HG02943 (cell line): ENCODE results near the gene TAS2R60.

Experiments used
- ATAC-seq: cut with Tn5 transposase; IDR thresholded peaks from one replicate; pipeline ENCODE4 v1.9.1; 2021; ENCODE audit warnings: mild to moderate bottlenecking, low read depth, moderate library complexity; ENCODE audit not compliant: unreplicated experiment

TAS2R60 gene

DNA sequence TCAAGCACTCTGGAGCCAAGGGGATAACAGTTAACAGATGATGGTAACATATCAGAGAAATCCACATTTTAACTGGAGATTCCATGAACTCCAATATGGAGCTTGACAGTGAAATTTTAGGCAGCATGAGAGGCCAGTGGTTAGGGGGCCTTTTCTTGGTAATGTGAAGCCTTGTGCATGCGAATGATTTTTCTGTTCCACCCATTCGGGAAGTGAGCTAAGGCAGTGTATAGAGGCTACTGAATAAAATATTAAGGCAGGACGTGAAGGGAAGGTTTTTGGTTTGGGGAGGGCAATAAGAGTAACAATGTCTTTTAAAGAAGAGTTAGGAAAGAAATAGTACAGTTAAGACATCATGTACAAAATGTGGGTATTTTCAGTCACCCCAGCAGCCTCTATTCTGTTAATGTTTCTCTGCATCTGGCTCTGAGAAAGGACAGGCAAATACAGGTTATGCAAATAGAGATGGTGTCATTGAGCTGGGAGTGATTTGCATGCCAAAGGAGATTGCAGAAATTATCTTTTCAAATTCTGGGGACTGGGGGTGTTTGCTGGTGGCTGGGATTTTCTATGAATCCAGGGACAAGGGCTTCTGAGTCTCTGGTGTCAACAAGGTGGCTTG, 6.8 kb upstream of the TAS2R60 start:
- peak; percentile 84 for ATAC-seq

DNA sequence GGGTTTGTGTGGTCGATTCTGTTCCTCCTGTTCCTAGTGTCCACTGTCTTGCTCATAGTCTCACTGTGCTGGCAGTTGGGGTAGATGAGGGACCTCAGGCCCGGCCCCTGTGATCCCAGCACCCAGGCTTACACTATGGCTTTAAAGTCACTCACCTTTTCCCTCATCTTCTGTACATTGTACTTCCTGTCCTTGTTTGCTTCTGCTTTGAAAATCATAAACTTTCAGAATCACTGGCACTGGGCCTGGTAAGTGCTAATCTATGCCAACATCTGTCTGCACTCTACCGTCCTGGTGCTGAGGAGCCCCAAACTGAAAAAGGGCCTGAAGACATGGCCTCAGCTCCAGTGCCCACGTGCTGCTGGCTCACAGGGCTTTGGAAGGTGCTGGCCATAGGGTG, 5.7 kb upstream of the TAS2R60 start:
- no peak for ATAC-seq

DNA sequence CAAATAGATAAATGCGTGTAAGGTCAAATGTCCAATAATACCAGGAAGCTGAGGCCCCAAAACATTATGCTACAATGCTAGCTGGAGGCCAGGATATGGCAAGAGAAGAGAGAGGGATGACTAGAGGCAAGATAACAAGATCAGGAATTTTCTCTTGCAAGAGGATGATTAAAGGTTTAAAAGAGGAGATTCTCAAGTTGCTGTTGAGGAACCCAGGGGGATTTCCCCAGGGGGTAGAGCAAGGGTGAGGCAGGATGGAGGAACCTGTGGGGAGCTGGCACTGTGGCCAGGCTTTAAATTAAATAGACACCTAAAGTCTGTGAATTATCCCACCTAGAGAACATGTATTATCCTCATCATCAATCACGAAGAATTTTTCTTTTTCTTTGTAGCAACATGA, 3.4 kb upstream of the TAS2R60 start:
- ATAC-seq = no peak

DNA sequence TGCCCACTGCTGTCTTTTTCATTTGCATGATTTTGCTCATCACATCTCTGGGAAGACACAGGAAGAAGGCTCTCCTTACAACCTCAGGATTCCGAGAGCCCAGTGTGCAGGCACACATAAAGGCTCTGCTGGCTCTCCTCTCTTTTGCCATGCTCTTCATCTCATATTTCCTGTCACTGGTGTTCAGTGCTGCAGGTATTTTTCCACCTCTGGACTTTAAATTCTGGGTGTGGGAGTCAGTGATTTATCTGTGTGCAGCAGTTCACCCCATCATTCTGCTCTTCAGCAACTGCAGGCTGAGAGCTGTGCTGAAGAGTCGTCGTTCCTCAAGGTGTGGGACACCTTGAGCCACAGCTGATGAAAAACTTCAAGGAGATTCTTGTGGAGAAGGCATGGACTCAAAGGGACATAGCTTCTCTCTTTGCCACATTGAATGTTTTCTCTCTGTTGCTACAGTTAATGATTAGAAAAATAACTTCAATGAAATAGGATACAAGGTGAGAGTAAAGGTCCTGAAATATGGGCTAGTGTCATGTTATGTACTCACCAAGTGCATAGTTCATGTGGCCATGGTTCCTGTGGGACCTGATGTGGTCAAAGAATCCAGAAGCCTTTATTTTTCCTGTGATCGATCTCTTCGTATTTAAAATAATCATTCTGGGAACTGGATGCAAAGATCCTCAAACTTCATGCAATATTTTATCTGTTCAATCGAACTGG, 970 bp downstream of the TAS2R60 start:
- ATAC-seq = no peak

DNA sequence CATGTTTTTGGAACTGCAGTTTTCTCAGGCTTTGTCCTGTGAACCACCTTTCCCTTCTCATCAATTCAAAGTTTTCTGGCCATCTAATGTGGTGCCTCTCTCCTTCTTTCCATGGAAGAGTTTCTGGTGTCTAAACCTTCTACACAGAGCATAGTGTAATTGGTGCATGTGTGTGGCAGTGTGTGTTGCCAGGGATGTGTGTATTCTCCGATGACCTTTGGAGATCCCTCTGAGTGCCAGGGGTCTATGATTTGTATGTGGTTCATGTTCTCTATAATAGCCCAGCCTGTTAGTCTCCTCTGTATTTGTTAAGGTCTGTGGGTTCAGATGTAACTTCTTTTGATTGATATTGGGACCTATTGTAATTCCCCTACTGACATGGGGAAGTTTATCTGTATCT, 1.5 kb downstream of the TAS2R60 start:
- ATAC-seq = no peak

DNA sequence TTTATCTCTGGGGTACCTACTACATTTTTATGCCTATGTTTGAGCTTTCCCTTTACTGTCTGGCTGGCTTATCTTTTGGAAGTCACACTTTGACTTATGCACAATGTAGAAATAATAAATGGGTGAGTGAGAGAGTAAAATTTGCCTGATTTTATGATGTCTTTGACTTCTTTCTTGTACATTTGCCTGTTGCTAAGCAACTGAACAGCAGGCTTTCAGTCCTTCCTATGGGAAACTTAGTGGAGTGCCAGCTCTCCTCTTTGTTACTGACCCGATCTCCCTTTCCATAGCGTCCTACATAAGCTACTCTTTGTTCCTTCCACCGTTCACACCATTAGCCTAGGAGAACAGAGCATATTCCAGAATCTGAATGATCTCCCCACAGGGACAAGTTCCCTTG, 4.2 kb downstream of the TAS2R60 start:
- no peak for ATAC-seq

DNA sequence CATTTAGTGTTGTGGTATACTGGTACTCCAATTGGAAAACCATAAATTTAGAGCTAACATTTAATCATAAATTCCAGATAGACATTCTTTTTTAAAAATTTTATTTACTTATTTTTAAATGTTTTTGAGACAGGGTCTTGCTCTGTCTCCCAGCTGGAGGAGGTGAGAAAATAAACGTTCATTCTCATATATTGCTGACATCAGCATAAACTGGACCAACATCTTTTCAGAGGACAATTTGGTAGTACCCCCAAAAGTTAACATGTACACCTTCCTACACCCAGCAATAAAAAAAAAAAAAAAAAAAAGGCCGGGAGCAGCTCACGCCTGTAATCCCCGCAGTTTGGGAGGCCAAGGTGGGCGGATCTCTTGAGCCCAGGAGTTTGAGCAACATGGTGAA, 5.2 kb downstream of the TAS2R60 start:
- no peak for ATAC-seq

DNA sequence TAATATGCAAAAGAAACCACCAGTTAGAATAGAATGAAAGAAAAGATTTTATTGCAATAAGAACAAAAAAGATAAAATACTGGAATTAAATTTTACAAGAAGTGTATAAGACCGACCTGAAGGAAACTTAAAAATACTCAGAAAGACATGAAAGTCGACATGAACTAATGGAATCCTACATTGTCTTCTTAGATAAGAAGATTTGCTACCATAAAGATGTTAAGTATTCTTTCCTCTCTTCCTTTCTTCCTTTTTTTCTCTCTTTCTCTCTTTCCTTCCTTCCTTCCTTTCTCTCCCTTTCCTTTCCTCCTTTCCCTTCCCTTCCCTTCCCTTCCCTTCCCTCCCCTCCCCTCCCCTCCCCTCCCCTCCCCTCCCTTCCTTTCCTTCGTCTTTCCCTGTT, 6.5 kb downstream of the TAS2R60 start:
- no peak for ATAC-seq

DNA sequence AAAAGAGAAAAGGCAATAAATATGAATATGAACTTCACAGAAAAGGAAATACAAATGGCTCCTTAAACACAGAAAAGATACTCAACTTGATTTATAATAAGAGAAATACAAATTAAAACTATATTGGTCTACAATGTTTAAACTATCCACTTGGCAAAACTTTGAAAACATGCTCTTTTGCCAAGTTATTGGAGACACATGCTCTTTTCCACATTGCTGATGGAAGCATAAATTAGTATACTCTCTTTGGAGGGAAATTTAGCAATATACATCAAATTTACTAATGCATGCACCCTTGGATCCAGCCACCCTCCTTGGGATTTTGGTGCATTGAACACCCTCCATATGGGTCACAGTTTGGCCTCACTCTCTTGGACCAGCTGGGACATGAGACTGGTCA, 7.9 kb downstream of the TAS2R60 start:
- no peak for ATAC-seq

DNA sequence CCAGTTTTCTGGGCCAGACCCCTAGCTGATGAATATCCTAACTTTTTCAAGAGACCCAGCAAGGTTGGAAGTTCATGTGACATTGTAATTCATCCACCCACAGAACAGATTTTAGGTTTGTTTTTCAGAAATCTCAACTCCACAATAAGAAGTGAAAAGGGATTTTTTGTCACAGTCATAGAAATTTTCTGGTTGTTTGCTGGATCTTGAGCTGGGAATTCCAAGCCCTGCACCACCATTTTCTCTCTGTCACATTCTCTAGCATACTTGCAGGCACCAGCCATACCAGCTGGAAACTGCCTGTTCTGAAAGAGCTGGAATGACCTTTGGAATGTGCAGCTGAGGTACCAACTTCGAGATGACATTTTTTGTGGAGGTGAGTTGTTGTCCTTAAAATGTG, 8.5 kb downstream of the TAS2R60 start:
- ATAC-seq = no peak

DNA sequence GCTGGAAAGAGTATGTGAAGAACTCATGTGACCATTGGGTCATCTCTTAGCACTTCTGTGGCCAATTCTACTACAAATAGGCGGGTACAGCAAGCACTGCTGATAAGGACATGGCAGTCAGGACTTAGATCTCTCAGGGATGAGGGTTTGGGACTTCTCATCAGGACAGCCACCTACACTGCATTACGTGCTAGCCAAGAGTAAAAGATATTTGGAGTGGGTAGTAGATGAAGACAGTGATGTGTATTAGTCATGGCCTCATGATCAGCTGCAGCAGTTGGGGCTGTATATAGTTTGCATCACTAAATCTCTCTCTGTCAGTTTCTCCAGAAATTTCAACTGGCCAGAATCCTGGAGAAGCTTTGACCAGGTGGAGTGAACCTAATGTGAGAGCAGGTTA, 9.2 kb downstream of the TAS2R60 start:
- no peak for ATAC-seq

DNA sequence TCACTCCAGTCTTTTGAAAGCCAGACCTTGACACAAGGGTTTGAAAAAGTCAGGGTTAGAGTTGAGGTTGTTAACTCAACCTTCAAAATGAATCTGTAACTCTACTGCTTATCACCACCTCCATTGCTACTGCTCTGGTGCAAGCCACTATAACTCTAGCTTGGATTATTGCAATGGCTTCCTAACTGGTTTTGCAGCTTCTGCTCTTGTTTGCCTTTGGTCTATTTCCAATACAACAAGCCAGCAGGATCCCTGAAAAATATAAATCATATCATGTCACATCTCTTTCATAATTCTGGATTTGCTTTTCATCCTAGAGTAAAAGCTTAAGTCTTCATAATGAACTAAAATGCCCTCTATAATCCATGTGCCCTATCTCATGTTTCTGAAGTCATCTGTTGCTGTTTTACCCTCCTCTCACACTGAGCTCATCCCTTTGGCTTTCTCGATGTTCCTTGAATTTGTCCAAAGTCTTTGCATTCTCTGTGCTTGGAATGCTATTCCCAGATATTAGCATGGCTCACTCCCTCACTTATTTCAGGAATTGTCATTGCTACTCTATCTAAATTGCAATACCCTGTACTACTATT, 10.9 kb downstream of the TAS2R60 start:
- ATAC-seq = no peak

DNA sequence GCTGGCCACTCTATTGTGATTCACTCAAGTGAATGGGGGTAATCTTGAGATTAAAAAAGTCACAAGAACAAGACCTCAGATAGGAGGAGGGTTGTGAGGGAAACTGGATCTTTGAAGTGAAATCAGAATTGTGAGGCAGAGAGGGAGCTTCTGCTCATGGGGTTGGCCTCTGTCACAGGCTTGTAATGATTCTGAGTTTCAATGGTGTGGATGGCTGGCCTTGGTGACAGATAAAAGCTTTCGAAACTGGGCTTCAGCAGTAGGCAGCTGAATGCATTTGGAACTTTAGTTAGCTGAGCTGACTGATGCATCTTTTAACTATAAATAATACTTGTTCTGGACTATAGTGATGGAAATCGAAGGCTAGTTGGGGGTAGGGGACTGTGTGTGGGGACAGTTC, 12.2 kb downstream of the TAS2R60 start:
- no peak for ATAC-seq

DNA sequence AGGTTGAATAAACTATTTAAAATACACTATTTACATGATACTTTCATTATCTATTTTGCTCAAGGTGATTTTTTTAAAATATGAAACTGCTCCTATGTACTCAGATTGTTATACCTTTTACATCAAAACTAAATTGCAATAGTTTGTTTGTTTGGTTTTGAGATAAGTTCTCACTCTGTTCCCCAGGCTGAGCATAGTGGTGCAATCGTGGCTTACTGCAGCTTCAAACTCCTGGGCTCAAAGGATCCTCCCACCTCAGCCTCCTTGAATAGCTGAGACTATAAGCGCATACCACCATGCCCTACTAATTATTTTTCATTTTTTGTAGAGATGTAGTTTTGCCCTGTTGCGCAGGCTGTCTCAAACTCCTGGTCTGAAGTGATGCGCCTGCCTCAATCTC, 12.7 kb downstream of the TAS2R60 start:
- no peak for ATAC-seq

DNA sequence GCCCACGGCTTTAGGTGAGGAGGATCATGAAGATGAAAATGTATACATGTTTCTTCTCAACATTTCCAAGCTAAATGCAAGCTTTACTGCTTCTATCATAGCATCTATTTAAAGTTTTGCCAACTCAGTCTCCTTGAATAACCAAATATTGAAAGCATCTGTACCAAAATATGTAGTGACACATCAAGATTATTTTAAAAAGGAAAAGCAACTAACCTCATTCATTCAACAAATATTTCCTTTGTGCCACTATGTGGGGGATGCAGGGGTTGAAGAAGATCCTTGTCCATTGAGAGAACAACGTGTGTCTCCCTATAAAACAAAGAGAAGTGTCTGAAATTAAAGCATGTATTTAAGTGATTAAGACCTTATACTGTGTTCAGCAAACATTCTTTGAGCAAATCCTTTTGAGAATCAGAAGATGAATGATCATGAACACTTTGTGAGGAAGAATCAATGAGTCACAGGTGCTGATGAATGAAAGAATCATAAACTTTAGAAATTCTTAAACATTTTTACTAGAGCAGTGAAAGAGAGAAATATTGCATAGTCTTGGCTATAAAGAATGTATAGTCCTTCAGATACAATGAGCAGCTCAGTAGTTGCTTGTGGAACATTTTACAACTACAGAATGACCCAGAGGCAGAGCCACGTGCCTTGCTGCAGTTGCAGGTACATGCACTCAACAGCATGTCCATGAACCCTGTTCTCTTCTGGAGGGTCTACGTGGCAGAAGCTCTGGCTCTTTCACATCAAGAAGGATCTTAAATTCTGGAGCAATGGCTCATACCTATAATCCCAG, 13.9 kb downstream of the TAS2R60 start:
- no peak for ATAC-seq

DNA sequence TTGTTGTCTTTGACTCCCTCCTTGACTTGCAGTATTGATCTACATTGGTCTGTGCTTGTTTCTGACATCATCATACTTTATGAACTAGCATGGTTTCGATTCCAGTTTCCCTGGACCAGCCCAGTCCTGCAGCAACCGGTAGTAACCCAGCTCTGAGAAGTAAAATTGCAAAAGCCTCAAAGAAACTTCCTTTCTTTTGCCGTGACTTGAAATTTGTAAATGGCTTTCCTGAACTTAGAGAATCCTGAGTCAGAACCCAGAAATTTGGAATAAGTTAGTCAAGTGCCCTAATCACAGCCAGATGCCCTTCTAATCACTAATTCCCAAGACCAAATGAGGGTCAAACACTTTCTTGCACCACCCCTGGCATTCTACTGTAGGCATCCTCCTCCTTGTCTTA, 15.0 kb downstream of the TAS2R60 start:
- no peak for ATAC-seq

DNA sequence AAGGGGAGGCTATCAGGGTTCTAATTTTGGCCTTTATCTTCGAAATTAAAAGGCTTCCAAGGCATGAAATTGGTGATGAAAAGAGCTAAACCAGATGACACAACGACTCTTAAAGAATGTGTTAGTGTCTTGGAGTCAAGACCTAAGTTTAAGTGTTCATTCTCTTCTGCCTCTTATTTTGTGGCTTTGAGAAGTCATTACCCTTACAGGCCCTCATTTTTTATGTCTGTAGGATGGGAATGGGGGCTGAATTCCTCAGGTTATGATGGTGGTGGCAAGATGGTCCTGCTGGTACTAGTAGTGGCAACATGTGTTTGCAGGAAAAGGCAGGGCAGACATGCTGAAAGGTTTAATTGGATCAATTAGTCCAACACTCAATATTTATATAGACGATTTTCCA, 15.4 kb downstream of the TAS2R60 start:
- ATAC-seq = no peak

DNA sequence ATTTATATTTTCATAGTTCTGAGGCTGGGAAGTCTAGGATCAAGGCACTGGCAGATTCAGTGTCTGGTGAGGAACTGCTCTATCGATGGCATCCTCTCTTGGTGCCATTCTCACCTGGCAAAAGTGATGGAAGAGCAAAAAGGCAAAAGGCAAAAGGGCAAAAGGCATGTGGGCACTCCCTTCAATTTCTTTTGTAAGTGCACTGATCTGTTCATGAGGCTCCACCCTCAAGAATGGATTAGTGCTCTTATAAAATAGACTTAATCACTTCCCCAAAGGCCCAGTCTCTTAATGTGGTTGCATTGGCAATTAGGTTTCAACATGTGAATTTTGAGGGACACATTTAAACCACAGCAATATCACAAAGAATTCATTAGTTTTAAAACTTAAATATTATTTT, 16.1 kb downstream of the TAS2R60 start:
- ATAC-seq = no peak

DNA sequence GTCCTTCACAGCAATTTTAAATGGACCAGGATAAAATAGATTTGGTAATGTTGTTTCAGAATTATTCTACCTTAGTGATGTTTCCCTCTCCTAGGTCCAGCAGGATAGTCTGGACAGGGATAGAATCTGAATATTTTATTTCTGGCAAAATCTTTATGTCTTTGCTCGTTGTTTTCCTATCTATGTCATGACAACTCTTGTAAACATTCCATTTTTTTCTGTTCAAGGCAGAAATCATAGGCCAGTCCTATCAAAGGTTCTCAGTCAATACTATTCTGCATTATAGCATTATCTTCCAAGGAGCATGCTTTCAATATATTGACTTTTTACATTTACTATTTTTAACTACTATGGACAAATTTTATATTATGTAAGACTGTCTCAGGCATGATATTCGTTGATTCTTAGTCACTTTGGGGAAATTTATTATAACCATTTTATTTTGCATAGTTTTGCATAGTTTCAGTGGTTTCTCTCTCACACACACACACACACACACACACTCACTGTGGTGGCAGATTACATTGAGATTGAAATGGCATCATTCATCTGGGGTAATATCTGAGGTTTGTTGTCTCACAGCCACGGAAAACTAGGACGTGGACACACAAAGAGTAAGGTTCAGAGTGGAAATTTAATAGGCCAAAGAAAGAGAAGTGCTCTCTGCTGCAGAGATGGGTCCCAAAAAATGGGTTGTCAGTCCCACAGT, 17.2 kb downstream of the TAS2R60 start:
- no peak for ATAC-seq

DNA sequence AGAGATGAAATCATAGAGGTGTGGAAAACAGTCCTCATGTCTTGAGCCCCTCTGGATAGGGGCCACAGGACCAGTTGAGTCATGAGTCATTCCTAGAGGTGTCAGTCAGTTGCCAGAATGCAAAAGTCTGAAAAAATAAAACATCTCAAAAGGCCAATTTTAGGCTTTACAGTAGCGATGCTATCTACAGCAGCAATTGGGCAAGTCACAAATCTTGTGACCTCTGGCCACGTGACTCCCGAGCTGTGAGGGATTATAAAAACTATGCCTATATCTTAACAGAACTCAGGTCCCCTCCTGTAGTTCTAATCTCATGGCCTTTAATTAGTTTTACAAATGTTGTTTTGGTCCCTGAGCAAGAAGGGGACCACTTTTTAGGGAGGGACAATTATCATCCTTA, 18.8 kb downstream of the TAS2R60 start:
- ATAC-seq = no peak

DNA sequence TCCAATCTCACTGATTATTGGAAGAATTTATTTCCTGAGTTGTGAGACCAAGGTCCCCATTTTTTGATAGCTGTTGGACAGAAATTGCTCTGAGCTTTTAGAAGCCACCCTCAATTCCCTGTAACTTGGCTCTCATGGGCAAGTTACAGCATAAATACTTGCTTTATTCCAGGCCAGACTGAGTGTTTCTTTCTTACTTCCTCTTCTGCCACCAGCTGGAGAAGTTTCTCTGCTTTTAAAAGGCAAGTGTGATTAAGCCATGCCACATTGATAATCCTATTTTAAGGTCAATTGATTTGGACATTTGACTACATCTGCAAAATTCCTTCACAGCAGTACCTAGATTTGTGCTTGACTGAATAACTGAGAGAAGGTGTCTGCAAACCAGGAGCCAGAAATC, 20.3 kb downstream of the TAS2R60 start:
- ATAC-seq = no peak
